Measurements from ENCODE around the gene PUS1.

DNA sequence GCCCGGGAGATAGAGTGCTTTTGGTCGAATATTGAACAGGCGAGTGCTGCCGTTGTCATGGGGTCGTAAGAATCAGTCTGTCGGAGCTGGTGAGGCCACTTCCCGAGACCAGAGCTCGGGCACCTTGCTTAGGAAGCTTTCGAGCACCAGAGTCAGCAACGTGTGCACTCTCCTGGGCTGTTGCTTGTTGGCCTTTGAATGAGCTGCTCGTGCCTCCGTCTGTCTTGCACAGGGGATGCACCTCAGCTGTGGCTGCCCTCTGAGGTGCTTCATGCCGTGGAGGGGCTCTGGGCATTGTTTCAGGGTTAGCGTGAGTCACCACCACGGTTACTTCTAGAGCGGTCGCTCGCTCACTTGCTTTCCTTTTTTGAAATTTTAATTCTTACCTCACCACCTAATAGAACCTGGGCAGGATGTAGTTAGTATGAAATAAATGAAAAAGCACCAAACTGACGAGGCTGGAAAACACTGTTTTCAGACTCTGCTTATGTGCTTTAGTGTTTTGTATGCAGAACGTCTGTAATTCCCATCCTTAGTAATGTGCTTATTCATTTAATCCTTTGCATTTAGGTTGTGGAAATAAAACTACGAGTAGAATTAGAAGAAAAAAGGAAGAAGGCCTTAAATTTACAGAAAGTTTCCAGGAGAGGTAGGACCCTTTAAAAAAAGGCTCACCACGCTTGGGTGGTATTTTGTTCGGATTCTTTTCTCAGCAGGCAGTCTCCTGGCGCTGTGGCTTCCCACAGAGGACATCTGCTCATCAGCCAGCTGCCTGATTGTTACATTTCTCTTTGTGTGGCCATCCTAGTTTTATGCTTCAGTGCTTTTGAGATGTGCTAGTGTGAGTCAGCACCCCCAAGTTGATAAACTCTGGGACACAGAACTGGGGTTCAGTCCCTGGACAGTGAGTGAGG, 61.2 kb downstream of the PUS1 start:
- TF ChIP-seq EZH2 (IDR thresholded peaks at IDR 0.05) (no peak), POLR2AphosphoS5 (IDR thresholded peaks at IDR 0.05; ENCODE audit: borderline replicate concordance, low read depth, low read length) (no peak), FOXP2 (optimal IDR thresholded peaks at IDR 0.05; ENCODE audit: control extremely low read depth, extremely low read length, insufficient read depth) (no peak)

Measured in SK-N-MC (cell line).